GM23248 (cell line): ENCODE results near the gene PARP3.

ENCODE experiments used
- EZH2 ChIP-seq: fragments of 200-600 bp; sonication (generic); IDR thresholded peaks from 2 replicates; pipeline ENCODE4 v1.6.1; 2018; ENCODE audit warnings: antibody characterized with exemption, mild to moderate bottlenecking; ENCODE audit not compliant: insufficient read depth, poor library complexity, severe bottlenecking
- EZH2phosphoT487 ChIP-seq: fragments of 200-600 bp; sonication (generic); IDR thresholded peaks from 2 replicates; pipeline ENCODE4 v1.6.1; 2018; ENCODE audit warnings: antibody characterized with exemption, moderate library complexity, mild to moderate bottlenecking, low read depth; ENCODE audit not compliant: insufficient read depth

GRCh38 chr3:51978143-51978502, 36.0 kb downstream of the PARP3 start:
- TF ChIP-seq EZH2 (no peak), EZH2phosphoT487 (no peak)
